GM19328 (cell line): ENCODE data around the gene LHX8.
"Not testable (repeated sequence)": the region's sequence is repeated elsewhere in the genome, so short reads cannot be mapped to it uniquely, and the experiment has no call there.

Experiments
- ATAC-seq: cut with Tn5 transposase; IDR thresholded peaks from one replicate; pipeline ENCODE4 v1.9.1; 2021; ENCODE audit warnings: mild to moderate bottlenecking, moderate library complexity; ENCODE audit not compliant: unreplicated experiment

LHX8 gene

GRCh38 chr1:75132242-75132811, 1.9 kb upstream of the LHX8 start:
- no peak for ATAC-seq

GRCh38 chr1:75132812-75133619, 1.2 kb upstream of the LHX8 start:
- no peak for ATAC-seq

- ATAC-seq: no peak
Observed at GRCh38 chr1:75134647-75135572, 722 bp downstream of the LHX8 start.

GRCh38 chr1:75135573-75136194, 1.5 kb downstream of the LHX8 start:
- no peak for ATAC-seq

GRCh38 chr1:75136195-75136815, 2.1 kb downstream of the LHX8 start:
- no peak for ATAC-seq

GRCh38 chr1:75136921-75137641, 2.9 kb downstream of the LHX8 start:
- no peak for ATAC-seq

GRCh38 chr1:75152092-75152491, 17.9 kb downstream of the LHX8 start:
- ATAC-seq: no peak

GRCh38 chr1:75159154-75159553, 25.0 kb downstream of the LHX8 start:
- no peak for ATAC-seq

GRCh38 chr1:75165264-75165663, 31.1 kb downstream of the LHX8 start:
- ATAC-seq: no peak

- no peak for ATAC-seq
Observed at GRCh38 chr1:75166821-75167220, 32.6 kb downstream of the LHX8 start.

GRCh38 chr1:75170011-75170410, 35.8 kb downstream of the LHX8 start:
- no peak for ATAC-seq

GRCh38 chr1:75170981-75171380, 36.8 kb downstream of the LHX8 start:
- ATAC-seq: no peak

GRCh38 chr1:75171876-75172275, 37.7 kb downstream of the LHX8 start:
- no peak for ATAC-seq

GRCh38 chr1:75172556-75172955, 38.4 kb downstream of the LHX8 start:
- no peak for ATAC-seq

- no peak for ATAC-seq
Observed at GRCh38 chr1:75174031-75174760, 40.0 kb downstream of the LHX8 start.

GRCh38 chr1:75181214-75181955, 47.2 kb downstream of the LHX8 start:
- not testable (repeated sequence) for ATAC-seq

GRCh38 chr1:75188892-75189291, 54.7 kb downstream of the LHX8 start:
- ATAC-seq: no peak

- no peak for ATAC-seq
Observed at GRCh38 chr1:75198163-75198562, 64.0 kb downstream of the LHX8 start.

GRCh38 chr1:75198761-75199160, 64.6 kb downstream of the LHX8 start:
- no peak for ATAC-seq
